Brain pericyte (primary cell): ENCODE measurements around the gene MICALL1.
"Not testable (repeated sequence)": the region's sequence is repeated elsewhere in the genome, so short reads cannot be mapped to it uniquely, and the experiment has no call there.

Experiments used
- DNase-seq: peaks from one replicate; pipeline ENCODE4 v3.0.0-alpha.2; 2012; ENCODE audit warnings: low read depth, low spot score

The MICALL1 gene

GRCh38 chr22:37930270-37930951 is 24.3 kb downstream of the MICALL1 start:
- no peak for DNase-seq

DNA sequence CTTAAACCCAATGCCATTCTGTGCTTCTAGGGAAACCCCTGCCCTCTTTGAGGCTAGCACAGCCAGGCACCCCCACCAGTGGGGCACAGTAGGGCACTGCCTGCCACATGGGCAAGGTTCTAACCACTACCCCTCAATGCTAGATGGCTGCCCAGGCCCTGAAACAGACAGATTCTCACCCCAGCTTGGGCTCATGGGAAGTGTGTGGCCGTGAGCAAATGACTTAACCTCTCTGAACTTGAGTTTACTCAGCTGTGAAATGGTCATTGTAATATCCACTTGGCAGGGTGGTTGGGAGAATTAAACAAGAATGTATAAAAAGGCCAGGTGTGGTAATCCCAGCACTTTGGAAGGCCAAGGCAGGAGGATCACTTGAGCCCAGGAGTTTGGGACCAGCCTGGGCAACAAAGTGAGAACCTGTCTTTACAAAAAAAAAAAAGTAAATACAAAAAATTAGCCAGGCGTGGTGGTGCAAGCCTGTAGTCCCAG is 24.9 kb downstream of the MICALL1 start:
- no peak for DNase-seq

DNA sequence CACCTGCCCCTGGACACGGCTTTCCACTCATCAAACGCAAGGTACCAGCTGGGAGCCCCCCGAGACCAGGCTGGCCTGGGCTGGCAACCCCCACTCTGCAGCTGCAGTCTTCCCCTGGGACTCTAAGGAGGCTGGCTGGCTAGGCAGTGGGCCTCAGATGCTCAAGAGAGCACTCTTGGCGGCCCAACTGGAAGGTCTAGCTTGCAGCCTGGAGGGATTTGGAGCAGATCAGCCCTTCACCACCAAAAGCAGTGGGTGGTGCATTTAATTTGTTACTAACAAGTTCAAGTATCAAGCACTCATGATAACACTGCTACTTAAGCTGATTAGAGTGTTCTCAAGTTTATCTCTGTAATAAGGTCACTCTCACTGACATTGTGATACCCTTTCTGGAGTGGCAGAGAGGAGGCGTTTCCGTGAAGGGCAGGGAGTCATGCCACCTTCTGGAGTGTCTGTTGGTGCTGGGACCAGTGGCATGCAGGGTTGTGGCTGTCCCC is 25.8 kb downstream of the MICALL1 start:
- DNase-seq, result no peak

DNA sequence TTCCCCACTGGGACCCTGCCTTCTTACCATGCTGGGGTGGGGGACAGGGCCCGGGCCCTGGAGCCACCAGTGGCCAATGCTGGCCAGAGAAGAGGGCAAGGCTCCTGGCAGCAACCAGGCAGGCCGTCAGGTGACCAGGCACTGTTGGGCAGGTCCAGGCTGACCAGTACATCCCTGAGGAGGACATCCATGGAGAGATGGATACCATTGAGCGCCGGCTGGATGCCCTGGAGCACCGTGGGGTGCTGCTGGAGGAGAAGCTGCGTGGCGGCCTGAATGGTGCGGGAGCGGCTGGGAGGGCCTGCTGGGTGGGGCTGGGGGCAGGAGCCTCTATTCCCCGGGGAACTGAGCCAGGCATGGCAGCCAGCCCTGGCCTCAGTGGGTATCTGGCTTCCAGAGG is 26.3 kb downstream of the MICALL1 start:
- DNase-seq, result no peak

DNA sequence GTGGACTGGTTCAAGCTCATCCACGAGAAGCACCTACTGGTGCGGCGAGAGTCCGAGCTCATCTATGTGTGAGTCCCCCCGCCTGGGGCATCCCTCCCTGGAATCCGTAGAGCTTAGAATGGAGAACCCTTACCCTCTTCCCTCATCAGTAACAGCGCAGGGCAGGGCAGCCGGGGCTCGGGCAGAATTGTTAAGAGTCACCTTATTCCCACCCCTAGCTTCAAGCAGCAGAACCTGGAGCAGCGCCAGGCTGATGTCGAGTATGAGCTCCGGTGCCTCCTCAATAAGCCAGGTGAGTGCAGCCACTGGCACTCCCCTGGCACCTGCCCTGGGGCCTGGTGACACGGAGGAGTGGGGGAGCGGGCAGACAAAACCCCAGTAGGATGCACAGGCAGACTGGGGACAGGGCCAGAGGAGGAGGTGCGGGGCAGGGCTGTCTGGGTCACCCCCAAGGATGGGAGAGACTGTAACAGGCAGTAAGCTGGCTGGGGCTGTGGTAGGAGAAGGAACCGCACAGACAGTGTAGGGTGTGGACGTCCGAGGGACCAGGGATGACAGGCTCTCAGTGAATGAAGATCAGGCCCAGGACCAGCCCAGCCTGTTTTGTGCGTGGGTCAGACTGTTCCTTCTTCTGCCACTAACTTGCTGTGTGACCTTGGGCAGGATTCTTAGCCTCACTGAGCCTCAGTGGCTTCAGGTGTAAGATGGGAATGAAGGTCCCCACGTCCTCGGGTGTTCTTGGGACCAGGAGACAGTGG is 26.9 kb downstream of the MICALL1 start:
- DNase-seq, result no peak

DNA sequence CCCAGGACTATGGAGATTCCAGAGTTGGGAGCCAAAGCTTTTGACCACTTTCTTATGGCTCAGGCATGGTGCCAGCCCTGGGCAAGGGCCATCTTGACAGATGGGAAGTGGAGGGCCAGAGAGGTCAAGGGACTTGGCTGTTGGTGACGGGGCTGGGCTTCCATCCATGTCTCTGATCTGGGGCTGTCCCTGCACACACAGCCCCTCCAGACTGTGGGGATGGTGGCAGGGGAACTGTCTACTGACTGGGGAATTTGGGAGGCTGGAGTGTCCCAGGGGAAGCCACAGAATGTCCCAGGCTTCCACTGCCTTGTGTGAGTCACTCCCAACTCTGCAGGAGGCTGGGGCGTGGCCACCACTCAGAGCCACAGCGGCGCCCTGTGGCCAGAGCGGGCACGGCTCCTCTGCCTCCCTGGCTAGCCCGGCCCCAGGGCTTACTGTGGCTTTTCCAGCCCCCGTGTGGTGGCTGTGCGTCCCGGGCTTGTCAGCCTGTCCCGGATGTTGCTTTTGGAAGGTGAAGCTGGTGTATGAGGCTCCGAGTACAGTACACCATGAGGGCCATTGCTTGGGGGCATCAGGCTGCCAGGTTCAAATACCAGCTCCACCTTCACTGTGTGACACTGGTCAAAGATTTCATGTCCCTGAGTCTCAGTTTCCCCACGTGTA is 27.7 kb downstream of the MICALL1 start:
- peak; percentile 63 for DNase-seq

- DNase-seq, result no peak
These were observed 34.7 kb downstream of the MICALL1 start for GRCh38 chr22:37940698-37941376.

DNA sequence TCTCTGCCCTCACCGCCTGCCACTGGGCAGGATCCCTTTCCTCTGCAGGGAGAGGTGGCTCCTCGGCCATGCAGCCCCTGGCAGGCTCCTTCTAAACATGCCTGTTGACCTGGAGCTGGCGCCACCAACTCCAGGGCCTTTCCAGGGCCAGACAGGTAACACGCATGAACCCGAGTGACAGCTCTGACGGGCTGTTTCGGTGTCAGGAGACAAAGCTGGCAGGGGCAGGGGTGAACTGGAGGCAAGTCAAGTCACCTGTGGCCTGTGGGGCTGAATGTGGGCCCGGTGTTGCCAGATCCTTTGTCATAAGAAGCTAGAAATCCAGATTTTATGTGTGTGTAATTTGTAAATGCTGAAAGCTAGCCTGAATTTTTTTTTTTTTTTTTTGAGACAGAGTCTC is 36.0 kb downstream of the MICALL1 start:
- no peak for DNase-seq

DNA sequence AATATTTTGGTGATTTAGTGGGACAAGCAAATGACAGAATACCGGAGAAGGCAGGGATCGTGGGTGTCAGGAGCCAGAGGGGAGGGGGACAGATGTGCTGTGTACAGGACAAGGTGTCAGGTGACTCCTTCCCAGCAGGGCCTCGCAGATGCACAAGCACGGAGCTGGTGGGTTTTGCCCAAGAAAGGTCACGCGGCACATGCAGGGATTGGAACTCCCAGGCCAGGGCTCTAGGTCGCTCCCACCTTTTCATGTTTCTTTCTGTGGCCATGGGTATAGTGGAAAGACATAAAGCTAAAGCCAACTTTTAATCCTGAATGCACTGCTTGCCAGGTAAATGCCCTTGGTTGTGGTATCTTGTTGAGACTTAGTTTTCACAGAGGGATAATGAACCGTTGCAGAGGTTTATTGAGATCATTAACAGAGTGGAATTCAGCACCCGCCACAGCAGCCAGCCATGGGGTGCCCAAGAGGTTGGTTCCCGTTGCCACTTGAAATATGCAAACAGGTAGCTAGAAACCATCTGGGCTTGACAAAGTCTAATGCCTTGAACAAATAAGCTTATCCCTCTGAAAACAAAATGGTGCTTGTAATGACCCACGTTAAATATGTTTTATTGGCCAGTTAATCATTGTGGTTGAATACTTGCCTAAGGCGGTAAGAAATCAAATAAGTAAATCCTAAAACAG is 37.2 kb downstream of the MICALL1 start:
- no peak for DNase-seq

DNA sequence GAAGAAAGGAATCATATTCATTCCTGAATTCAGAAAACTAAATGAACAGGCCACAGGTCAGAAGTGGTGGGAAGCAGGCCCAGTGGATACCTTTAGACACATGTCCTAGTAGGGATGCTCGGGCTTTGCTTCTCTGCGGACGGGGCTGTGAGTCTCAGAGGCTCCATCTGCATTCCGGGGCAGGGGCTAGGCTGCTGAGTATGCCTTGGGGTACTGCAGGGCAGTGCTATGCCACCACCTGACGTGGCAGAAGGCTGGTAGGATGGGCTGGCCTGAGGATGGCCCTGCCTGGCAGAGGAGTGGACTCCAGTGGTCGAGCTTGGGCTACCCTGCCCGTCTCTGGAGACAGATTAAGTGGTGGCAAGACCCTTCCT is 37.7 kb downstream of the MICALL1 start:
- DNase-seq, result no peak

DNA sequence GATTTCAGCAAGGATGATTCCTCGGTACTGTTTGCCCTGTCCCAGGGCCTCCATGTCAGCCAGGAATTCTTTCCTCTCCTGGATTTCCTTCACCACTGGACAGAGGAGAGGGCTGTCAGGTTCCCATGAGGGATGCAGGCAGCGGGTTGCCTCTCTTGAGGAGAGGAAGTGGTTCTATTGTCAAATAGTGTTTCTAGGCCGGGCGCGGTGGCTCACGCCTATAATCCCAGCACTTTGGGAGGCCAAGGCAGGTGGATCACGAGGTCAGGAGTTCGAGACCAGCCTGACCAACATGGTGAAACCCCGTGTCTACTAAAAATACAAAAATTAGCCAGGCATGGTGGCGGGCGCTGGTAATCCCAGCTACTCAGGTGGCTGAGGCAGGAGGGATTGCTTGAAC is 38.3 kb downstream of the MICALL1 start:
- not testable (repeated sequence) for DNase-seq

DNA sequence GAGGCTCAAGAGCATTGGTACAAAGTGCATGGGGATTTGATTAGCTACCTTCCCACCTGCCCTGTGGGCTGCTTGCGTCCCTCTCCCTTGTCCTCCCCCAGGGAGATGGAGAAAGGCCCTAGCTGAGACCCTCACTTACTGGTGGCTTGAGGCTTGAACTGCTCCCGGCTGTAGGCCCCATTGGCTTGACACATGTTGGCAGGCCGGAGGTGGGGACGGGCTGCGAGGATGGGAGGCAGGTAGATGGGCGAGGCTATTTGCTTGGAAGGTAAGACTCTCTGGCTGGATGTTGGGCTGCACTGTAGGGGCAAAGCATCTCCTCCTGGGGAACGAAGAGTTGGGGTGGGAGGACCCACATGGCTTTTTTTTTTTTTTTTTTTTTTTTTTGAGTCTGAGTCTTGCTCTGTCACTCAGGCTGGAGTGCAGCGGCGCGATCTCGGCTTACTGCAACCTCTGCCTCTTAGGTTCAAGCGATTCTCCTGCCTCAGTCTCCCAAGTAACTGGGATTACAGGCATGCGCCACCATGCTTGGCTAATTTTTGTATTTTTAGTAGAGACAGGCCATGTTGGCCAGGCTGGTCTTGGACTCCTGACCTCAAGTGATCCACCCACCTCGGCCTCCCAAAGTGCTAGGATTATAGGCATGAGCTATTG is 41.2 kb downstream of the MICALL1 start:
- DNase-seq, result not testable (repeated sequence)

DNA sequence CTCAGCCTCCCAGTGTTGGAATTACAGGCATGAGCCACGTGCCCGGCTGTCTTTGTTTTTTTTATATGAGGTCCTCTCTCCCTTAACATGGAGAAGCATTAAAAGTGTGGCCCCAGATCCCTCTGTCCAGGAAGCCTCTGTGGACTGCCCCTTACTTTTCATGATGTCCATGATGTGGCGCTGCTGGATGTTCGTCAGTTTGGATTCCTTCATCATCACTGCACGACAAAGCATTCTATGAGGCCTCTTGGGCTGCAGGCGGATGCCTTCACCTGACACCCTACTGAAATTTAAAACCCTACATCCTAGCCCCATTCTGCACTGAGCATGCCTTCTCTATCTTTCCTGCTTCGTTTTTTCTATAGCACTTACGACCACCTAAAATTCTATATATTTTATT is 45.2 kb downstream of the MICALL1 start:
- no peak for DNase-seq

GRCh38 chr22:37952629-37953028 is 46.5 kb downstream of the MICALL1 start:
- DNase-seq, result not testable (repeated sequence)

DNA sequence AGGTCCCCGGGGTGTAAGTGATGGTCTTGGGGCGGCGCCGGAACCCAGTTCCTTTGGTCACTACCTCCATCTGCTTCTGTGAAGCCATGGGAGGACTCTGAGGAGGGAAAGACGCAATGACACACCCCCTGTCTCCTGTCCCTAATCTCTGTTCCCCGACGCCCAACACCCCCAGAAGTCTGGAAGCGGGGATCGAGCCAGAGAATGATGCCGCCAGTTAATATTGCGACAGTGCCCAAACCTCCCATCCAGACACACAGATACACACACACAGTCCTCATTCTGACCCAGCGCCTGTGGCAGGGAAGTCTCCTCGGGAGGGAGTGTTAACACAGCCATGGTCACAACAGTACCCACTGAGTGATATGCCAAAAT is 47.0 kb downstream of the MICALL1 start:
- no peak for DNase-seq

DNA sequence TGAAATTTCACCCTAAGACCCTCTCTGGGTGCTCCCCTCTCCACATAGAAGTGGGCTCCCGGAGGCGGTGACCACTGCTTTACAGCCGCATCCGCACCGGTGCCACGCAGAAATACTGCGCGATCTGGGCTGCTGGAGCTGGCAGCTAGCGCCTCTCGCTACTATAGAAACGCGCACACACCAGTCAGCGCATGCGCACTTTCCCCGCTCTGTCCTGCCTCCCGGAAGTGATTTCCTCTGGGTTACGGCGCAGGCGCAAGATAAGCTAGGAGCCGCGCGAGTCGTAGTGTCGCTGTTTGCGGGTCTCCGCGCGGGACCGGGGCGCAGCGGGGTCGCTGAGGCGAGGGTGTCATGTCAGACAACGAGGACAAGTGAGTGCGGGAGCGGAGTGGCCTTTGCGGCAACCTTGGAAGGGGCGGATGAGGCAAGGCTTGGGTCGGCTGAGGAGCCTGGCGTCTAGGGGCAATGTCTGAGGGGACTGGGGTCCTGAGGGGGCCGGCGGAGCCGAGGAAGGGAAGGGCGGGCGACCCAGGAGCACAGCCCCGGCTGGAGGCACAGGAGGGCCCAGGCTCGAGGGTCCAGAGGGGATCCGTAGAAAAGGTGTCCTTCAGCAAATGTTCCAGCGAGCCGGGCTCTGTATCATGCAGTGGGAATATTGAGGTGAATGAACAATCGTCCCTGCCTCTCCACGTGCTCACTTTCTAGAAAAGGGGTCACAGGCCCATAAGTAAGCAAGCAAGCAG is 47.5 kb downstream of the MICALL1 start, which contains the start of the genes C22orf23 and POLR2F:
Gene C22orf23 (minus strand): TSS at position 165 of the 743 bp plus-strand sequence. CDS start 452 bp downstream, outside the sequence.
Gene POLR2F (plus strand): TSS at position 263 of the 743 bp plus-strand sequence. CDS start 89 bp downstream, at position 352.
- DNase-seq, result peak; percentile 61

GRCh38 chr22:37954686-37955085 is 48.6 kb downstream of the MICALL1 start:
- DNase-seq, result no peak

DNA sequence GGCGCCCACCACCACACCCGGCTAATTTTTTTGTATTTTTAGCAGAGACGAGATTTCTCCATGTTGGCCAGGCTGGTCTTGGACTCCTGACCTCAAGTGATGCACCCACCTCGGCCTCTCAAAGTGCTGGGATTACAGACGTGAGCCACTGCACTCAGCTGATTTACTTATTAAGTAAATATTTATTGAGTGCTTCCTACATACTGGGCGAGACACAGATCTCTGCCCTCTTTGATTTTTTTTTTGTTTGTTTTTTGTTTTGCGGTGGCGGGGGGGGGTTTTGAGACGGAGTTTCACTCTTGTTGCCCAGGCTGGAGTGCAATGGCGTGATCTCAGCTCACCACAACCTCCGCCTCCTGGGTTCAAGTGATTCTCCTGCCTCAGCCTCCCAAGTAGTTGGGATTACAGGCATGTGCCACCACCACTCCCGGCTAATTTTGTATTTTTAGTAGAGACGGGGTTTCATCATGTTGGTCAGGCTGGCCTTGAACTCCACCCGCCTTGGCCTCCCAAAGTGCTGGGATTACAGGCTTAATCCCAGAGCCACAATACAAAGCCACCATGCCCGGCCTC is 49.8 kb downstream of the MICALL1 start:
- not testable (repeated sequence) for DNase-seq

DNA sequence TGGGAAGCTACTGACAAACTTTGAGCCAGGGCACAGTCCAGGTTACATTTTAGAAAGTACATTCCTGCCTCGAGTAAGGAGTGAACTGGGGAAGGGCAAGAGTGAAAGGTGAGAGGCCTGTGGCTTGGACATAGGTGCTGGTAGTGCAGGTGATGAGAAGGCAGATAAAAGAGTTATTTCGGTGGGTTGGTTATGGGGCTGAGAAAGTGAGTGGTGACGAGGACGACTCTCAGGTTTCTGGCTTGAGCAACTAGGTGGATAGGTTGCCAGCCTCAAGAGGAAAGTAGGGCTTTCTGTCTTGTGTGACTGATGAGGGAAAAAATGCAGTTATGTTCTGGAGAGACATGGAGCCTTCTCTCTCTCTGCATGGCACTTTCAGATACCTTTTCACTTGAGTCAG is 51.1 kb downstream of the MICALL1 start:
- no peak for DNase-seq
